T-cell (primary cell): ENCODE data around the gene FAM184A. TPM values are rescaled to one million over a fixed set of nuclear protein-coding genes. Genes with fewer than 3 reads are reported as not detected.

Source experiments
- ATAC-seq, 4 experiments: fragments of 200-7000 bp in 3 of 4; fragments of 150-1000 bp in 1 of 4; cut with Tn5 transposase; replicated peaks in 1 of 4; 1 replicate in 3 of 4; 2 replicates in 1 of 4; pipeline ENCODE4 v1.10.0; 2021; ENCODE audit warnings: moderate library complexity in 3 of 4, mild to moderate bottlenecking in 2 of 4, moderate number of reproducible peaks in 1 of 4
- CTCF ChIA-PET, 2 donors: fragments of 300-600 bp; sonication (Branson Sonifier 250); formaldehyde crosslinking; loops; one replicate each; lab custom pipeline; 2022; ENCODE audit warnings: antibody characterized with exemption in 2 of 2; lab: Charles Lee
- POLR2A ChIA-PET, 2 donors: fragments of 300-600 bp; sonication (Branson Sonifier 250); formaldehyde crosslinking; loops; one replicate each; lab custom pipeline; 2022; ENCODE audit warnings: antibody characterized with exemption in 2 of 2; lab: Charles Lee
- DNase-seq, 35 experiments: peaks; one replicate each; pipeline versions ENCODE4 v3.0.0 to v3.0.0-alpha.2; 2013 to 2023
- H3K27ac ChIP-seq: one replicate; pipeline ENCODE4 v1.5.1; 2013; ENCODE audit warnings: low read length
- H3K27me3 ChIP-seq, 2 experiments: replicated peaks in 1 of 2; 1 replicate in 1 of 2; 2 replicates in 1 of 2; pipeline versions ENCODE4 v1.6.1 to v1.7.0; 2013; ENCODE audit warnings: low read length in 1 of 2, mixed read lengths in 1 of 2; ENCODE audit not compliant: control insufficient read depth in 2 of 2, insufficient read depth in 2 of 2; ENCODE audit errors: extremely low read depth in 1 of 2
- H3K36me3 ChIP-seq, 2 donors: 1 replicate in 1 of 2; 2 replicates in 1 of 2; pipeline versions ENCODE4 v1.6.1 to v1.7.0; 2013; ENCODE audit warnings: low read length in 1 of 2; ENCODE audit not compliant: control insufficient read depth in 2 of 2, insufficient read depth in 1 of 2; ENCODE audit errors: extremely low read depth in 1 of 2
- H3K4me1 ChIP-seq, 2 experiments: 1 replicate in 1 of 2; 2 replicates in 1 of 2; pipeline versions ENCODE4 v1.6.1 to v1.7.0; 2013; ENCODE audit warnings: low read length in 2 of 2, mixed read lengths in 1 of 2; ENCODE audit not compliant: insufficient read depth in 2 of 2, control insufficient read depth in 1 of 2; ENCODE audit errors: extremely low read depth in 1 of 2
- H3K4me3 ChIP-seq, 2 donors: 1 replicate in 1 of 2; 2 replicates in 1 of 2; pipeline versions ENCODE4 v1.5.1 to v1.7.0; 2013; ENCODE audit warnings: mild to moderate bottlenecking in 2 of 2, low read length in 1 of 2, moderate library complexity in 1 of 2; ENCODE audit not compliant: control insufficient read depth in 1 of 2; ENCODE audit errors: extremely low read depth in 1 of 2
- H3K9me3 ChIP-seq: 2 replicates; pipeline ENCODE4 v1.7.0; 2013
- H3K27ac Mint-ChIP-seq, 2 donors: one replicate each; pipeline ENCODE4 v1.8.0; 2020 to 2021; ENCODE audit warnings: mild to moderate bottlenecking in 2 of 2, mixed read lengths in 2 of 2
- H3K27me3 Mint-ChIP-seq, 2 donors: one replicate each; pipeline ENCODE4 v1.8.0; 2021 to 2022; ENCODE audit warnings: mixed read lengths in 2 of 2
- H3K36me3 Mint-ChIP-seq: one replicate; pipeline ENCODE4 v1.8.0; 2021; ENCODE audit warnings: mixed read lengths
- H3K4me1 Mint-ChIP-seq, 3 donors: one replicate each; pipeline ENCODE4 v1.8.0; 2020 to 2022; ENCODE audit warnings: mixed read lengths in 3 of 3, mild to moderate bottlenecking in 1 of 3
- H3K4me3 Mint-ChIP-seq, 3 donors: one replicate each; pipeline ENCODE4 v1.8.0; 2020 to 2022; ENCODE audit warnings: mild to moderate bottlenecking in 3 of 3, mixed read lengths in 3 of 3, moderate library complexity in 3 of 3
- H3K9me3 Mint-ChIP-seq, 3 donors: one replicate each; pipeline ENCODE4 v1.8.0; 2020 to 2022; ENCODE audit warnings: mixed read lengths in 3 of 3
- WGBS: methylation state at CpG from one replicate; pipeline ENCODE4 v1.1.5; 2013; ENCODE audit warnings: missing lambda C conversion rate; ENCODE audit not compliant: insufficient coverage; 5-methylcytosine and 5-hydroxymethylcytosine counted together
- total RNA-seq, 35 experiments: library from RNA in 6 of 35; stranded (reverse) in 6 of 35; fragments of 120-200 nt in 1 of 35; gene quantifications; one replicate each; pipeline versions ENCODE4 v1.2.1 to v1.2.4 and lab custom pipeline; 2013 to 2026

FAM184A gene
- total RNA-seq, 5 donors from 2014 or later (not counting 1 experiment from before 2014, with no cell fraction given): 3.6 to 6.4 (median 5.1) TPM

GRCh38 chr6:119084784-119085183 lies 6.3 kb upstream of the FAM184A start:
- DNase-seq (no peak), ATAC-seq (no peak)
- Histone ChIP-seq H3K27ac (no peak overlapping the region), H3K27me3 (no peaks in the 10 kb centered on the region), H3K4me1 (no peaks in the 10 kb centered on the region), H3K4me3 (no peak overlapping the region), H3K9me3 (no peaks in the 10 kb centered on the region), H3K36me3 (no peaks in the 10 kb centered on the region)
- 100% methylated on average over 1 of the region's 1 CpG for WGBS
- ChIA-PET POLR2A (no interaction called here), CTCF (no interaction called here)
- Mint-ChIP-seq H3K27me3 (peaks cover 0 to 2% of the 10 kb centered on the region in 2 donors), H3K9me3 (peaks cover 9 to 16% (median 12%) of the 10 kb centered on the region in 3 donors), H3K4me1 (peaks cover 0 to under 1% (median 0%) of the 10 kb centered on the region in 3 donors), H3K4me3 (no peak overlapping the region), H3K36me3 (no peaks in the 10 kb centered on the region), H3K27ac (no peak overlapping the region)

- ATAC-seq: no peak
- Histone ChIP-seq H3K36me3 (no peaks in the 10 kb centered on the region), H3K9me3 (no peaks in the 10 kb centered on the region), H3K27me3 (no peaks in the 10 kb centered on the region), H3K27ac (no peak overlapping the region), H3K4me3 (peak overlapping the region in 1 of 2 donors; percentile 32), H3K4me1 (peaks cover 4 to 5% of the 10 kb centered on the region in 2 experiments)
- POLR2A ChIA-PET: no interaction called here
- CTCF ChIA-PET: no interaction called here
- peaks cover 9 to 16% (median 12%) of the 10 kb centered on the region in 3 donors for H3K9me3 Mint-ChIP-seq
- no peak overlapping the region for H3K4me3 Mint-ChIP-seq
- WGBS: 93% methylated on average over 4 of the region's 5 CpGs
- no peak for DNase-seq
- no peak overlapping the region for H3K27ac Mint-ChIP-seq
- no peaks in the 10 kb centered on the region for H3K36me3 Mint-ChIP-seq
- H3K4me1 Mint-ChIP-seq: peaks cover 8 to 12% (median 8%) of the 10 kb centered on the region in 3 donors
- H3K27me3 Mint-ChIP-seq: no peaks in the 10 kb centered on the region
These were observed 4.5 kb upstream of the FAM184A start for GRCh38 chr6:119083007-119083406.

GRCh38 chr6:119079283-119079809 lies 882 bp upstream of the FAM184A start:
- Histone ChIP-seq H3K4me1 (peaks cover 18 to 23% of the 10 kb centered on the region in 2 experiments), H3K4me3 (peak overlapping the region; percentile 73 to 82), H3K27me3 (no peaks in the 10 kb centered on the region), H3K27ac (peak overlapping the region; percentile 44), H3K9me3 (no peaks in the 10 kb centered on the region), H3K36me3 (no peaks in the 10 kb centered on the region)
- peak in 1 of 35 experiments; percentile 46 for DNase-seq
- ChIA-PET CTCF (interaction anchor here (0.5 to 2.9 kb wide), 5 partner anchors 31 to 719 kb away, joined by 3 to 15 read pairs (median 4); no protein-coding TSS in a partner anchor), POLR2A (interaction anchor here in 1 of 2 donors (1.0 kb wide), 1 partner anchor 69 kb away, joined by 3 read pairs; no protein-coding TSS in a partner anchor)
- no peak for ATAC-seq
- WGBS: 16% methylated on average over 5 of the region's 9 CpGs
- Mint-ChIP-seq H3K4me1 (peaks cover 31 to 36% (median 36%) of the 10 kb centered on the region in 3 donors), H3K9me3 (peaks cover 9 to 16% (median 12%) of the 10 kb centered on the region in 3 donors), H3K4me3 (peak overlapping the region; percentile 68 to 91 (median 87)), H3K36me3 (no peaks in the 10 kb centered on the region), H3K27ac (peak overlapping the region; percentile 82 to 91), H3K27me3 (no peaks in the 10 kb centered on the region)

- Histone ChIP-seq H3K27ac (peak overlapping the region; percentile 65), H3K4me3 (peak overlapping the region; percentile 67 to 73), H3K9me3 (no peaks in the 10 kb centered on the region), H3K27me3 (no peaks in the 10 kb centered on the region), H3K4me1 (peaks cover 18 to 23% of the 10 kb centered on the region in 2 experiments), H3K36me3 (no peaks in the 10 kb centered on the region)
- 1% methylated on average over 40 of the region's 43 CpGs for WGBS
- H3K27me3 Mint-ChIP-seq: no peaks in the 10 kb centered on the region
- ChIA-PET POLR2A (interaction anchor here (0.5 to 1.0 kb wide), 4 partner anchors 25 to 593 kb away, joined by 3 to 5 read pairs (median 3); no protein-coding TSS in a partner anchor), CTCF (interaction anchor here in 1 of 2 donors (0.6 to 2.9 kb wide), 5 partner anchors 25 to 513 kb away, joined by 3 to 15 read pairs (median 4); no protein-coding TSS in a partner anchor)
- peak overlapping the region; percentile 68 to 76 (median 74) for H3K4me3 Mint-ChIP-seq
- H3K9me3 Mint-ChIP-seq: peaks cover 0 to 4% (median 2%) of the 10 kb centered on the region in 3 donors
- ATAC-seq (peak; percentile 40 to 65 (median 52)), DNase-seq (peak in 34 of 35 experiments; percentile 33 to 72 (median 49))
- no peaks in the 10 kb centered on the region for H3K36me3 Mint-ChIP-seq
- peaks cover 46 to 52% (median 51%) of the 10 kb centered on the region in 3 donors for H3K4me1 Mint-ChIP-seq
- peak overlapping the region; percentile 81 to 84 for H3K27ac Mint-ChIP-seq
These were observed 655 bp downstream of the FAM184A start for GRCh38 chr6:119077643-119078375.

GRCh38 chr6:119077391-119077642 lies 1.1 kb downstream of the FAM184A start:
- Mint-ChIP-seq H3K27ac (peak overlapping the region; percentile 81 to 84), H3K27me3 (no peaks in the 10 kb centered on the region), H3K9me3 (peaks cover 0 to 4% (median 0%) of the 10 kb centered on the region in 3 donors), H3K36me3 (no peaks in the 10 kb centered on the region), H3K4me1 (peaks cover 47 to 52% (median 52%) of the 10 kb centered on the region in 3 donors), H3K4me3 (peak overlapping the region; percentile 68 to 76 (median 74))
- H3K4me1 ChIP-seq: peaks cover 18 to 23% of the 10 kb centered on the region in 2 experiments
- ATAC-seq (no peak), DNase-seq (no peak)
- no peaks in the 10 kb centered on the region for H3K9me3 ChIP-seq
- WGBS: no CpG with 5 or more reads among the region's 3 CpGs
- peak overlapping the region; percentile 10 to 73 for H3K4me3 ChIP-seq
- POLR2A ChIA-PET: interaction anchor here (0.5 to 1.0 kb wide), 5 partner anchors 26 to 593 kb away, joined by 3 to 5 read pairs (median 3); no protein-coding TSS in a partner anchor
- H3K27me3 ChIP-seq: no peaks in the 10 kb centered on the region
- H3K27ac ChIP-seq: peak overlapping the region; percentile 65
- CTCF ChIA-PET: interaction anchor here in 1 of 2 donors (0.6 to 2.9 kb wide), 3 partner anchors 33 to 66 kb away, joined by 3 to 15 read pairs (median 4); no protein-coding TSS in a partner anchor
- H3K36me3 ChIP-seq: no peaks in the 10 kb centered on the region
